Measurements from ENCODE around the gene S100A11. TPM values are rescaled to one million over a fixed set of nuclear protein-coding genes. Genes with fewer than 3 reads are reported as not detected.

S100A11 gene
- total RNA-seq, 2 experiments from 2014 or later, result 27.1 TPM; not detected in 1

- no peak overlapping the region for H3K4me3 ChIP-seq (ENCODE audit: low read depth, low read length, poor library complexity, severe bottlenecking)
- no peaks in the 10 kb centered on the region for H3K9me2 ChIP-seq (ENCODE audit: insufficient read depth, low read length)
- intact Hi-C loops (cut with micrococcal nuclease; ENCODE audit: unreplicated experiment), result loop anchor here (1.0 kb wide), 3 partner anchors 34 to 113 kb away; no protein-coding TSS in a partner anchor
- H3K4me1 ChIP-seq (ENCODE audit: insufficient read depth, low read length, poor library complexity, severe bottlenecking), result no peaks in the 10 kb centered on the region
- peak; percentile 68 for DNase-seq (ENCODE audit: low spot score)
- POLR2A ChIA-PET, result interaction anchor here (0.5 kb wide), 1 partner anchor 15 kb away, joined by 6 read pairs; no protein-coding TSS in a partner anchor
- no peaks in the 10 kb centered on the region for H3K9me3 ChIP-seq (ENCODE audit: low read length)
- no TSS peak for BruUV-seq (replicated peaks)
- no peak overlapping the region for H3K4me2 ChIP-seq (ENCODE audit: low read length)
- TF ChIP-seq EZH2phosphoT487 (IDR thresholded peaks at IDR 0.05; ENCODE audit: borderline replicate concordance, low read depth, low read length) (no peak), CTCF (conservative IDR thresholded peaks at IDR 0.05; ENCODE audit: low read length) (peak; percentile 95)
- no peaks in the 10 kb centered on the region for H3K79me2 ChIP-seq (ENCODE audit: insufficient read depth, low read depth, low read length)
- no peaks in the 10 kb centered on the region for H3K36me3 ChIP-seq (ENCODE audit: insufficient read depth, low read length)
- H4K20me1 ChIP-seq (ENCODE audit: insufficient read depth, low read length), result no peaks in the 10 kb centered on the region
- no peak overlapping the region for H3K27ac ChIP-seq (ENCODE audit: low read depth, low read length, poor library complexity, severe bottlenecking)
- no peak overlapping the region for H2AFZ ChIP-seq (ENCODE audit: low read length)
- CTCF ChIA-PET (ENCODE audit: unreplicated experiment), result interaction anchor here (0.5 to 1.8 kb wide), 5 partner anchors 13 to 1445 kb away, joined by 3 to 4 read pairs (median 3); partner anchors contain the start of gene THEM4
Observed at GRCh38 chr1:152001631-152002584, 34.9 kb downstream of the S100A11 start.

- TF ChIP-seq EZH2phosphoT487 (IDR thresholded peaks at IDR 0.05; ENCODE audit: borderline replicate concordance, low read depth, low read length) (no peak), CTCF (conservative IDR thresholded peaks at IDR 0.05; ENCODE audit: low read length) (no peak)
- H3K4me1 ChIP-seq (ENCODE audit: insufficient read depth, low read length, poor library complexity, severe bottlenecking), result no peaks in the 10 kb centered on the region
- ChIA-PET POLR2A (interaction anchor here (1.2 to 1.3 kb wide), 2 partner anchors 8 to 27 kb away, joined by 3 read pairs; no protein-coding TSS in a partner anchor), CTCF (ENCODE audit: unreplicated experiment) (interaction anchor here (0.5 to 1.8 kb wide), 5 partner anchors 13 to 1445 kb away, joined by 3 to 4 read pairs (median 3); partner anchors contain the start of gene THEM4)
- no peak overlapping the region for H3K4me3 ChIP-seq (ENCODE audit: low read depth, low read length, poor library complexity, severe bottlenecking)
- H3K9me2 ChIP-seq (ENCODE audit: insufficient read depth, low read length), result no peaks in the 10 kb centered on the region
- H4K20me1 ChIP-seq (ENCODE audit: insufficient read depth, low read length), result no peaks in the 10 kb centered on the region
- H3K9me3 ChIP-seq (ENCODE audit: low read length), result no peaks in the 10 kb centered on the region
- no TSS peak for BruUV-seq (replicated peaks)
- no peak overlapping the region for H2AFZ ChIP-seq (ENCODE audit: low read length)
- no peak for DNase-seq (ENCODE audit: low spot score)
- H3K27ac ChIP-seq (ENCODE audit: low read depth, low read length, poor library complexity, severe bottlenecking), result no peak overlapping the region
- no peaks in the 10 kb centered on the region for H3K79me2 ChIP-seq (ENCODE audit: insufficient read depth, low read depth, low read length)
- H3K4me2 ChIP-seq (ENCODE audit: low read length), result no peak overlapping the region
- no peaks in the 10 kb centered on the region for H3K36me3 ChIP-seq (ENCODE audit: insufficient read depth, low read length)
- intact Hi-C loops (cut with micrococcal nuclease; ENCODE audit: unreplicated experiment), result loop anchor here (1.0 kb wide), 3 partner anchors 33 to 112 kb away; no protein-coding TSS in a partner anchor
Observed at GRCh38 chr1:152000964-152001630, 35.7 kb downstream of the S100A11 start.

Data from OCI-LY7 (cell line).